Measurements from ENCODE around the gene MEI4. TPM values are rescaled to one million over a fixed set of nuclear protein-coding genes. Genes with fewer than 3 reads are reported as not detected.

Gene MEI4
- total and polyA plus RNA-seq, 2 of the 8 experiments (the other 6 are each of a cell fraction or from before 2014, with no cell fraction given), result 0.05 to 0.24 TPM

GRCh38 chr6:77763124-77763523 is 110.3 kb downstream of the MEI4 start:
- H3K4me2 ChIP-seq (ENCODE audit: insufficient read depth in 1 of 2, low read depth in 2 of 2, low read length in 2 of 2), result no peak overlapping the region
- no peaks in the 10 kb centered on the region for H3K23me2 ChIP-seq (ENCODE audit: low read depth, low read length)
- H4K8ac ChIP-seq (ENCODE audit: extremely low read depth, insufficient read depth, low read length), result no peak overlapping the region
- H2AFZ ChIP-seq (ENCODE audit: low read length), result no peak overlapping the region
- H4K20me1 ChIP-seq (replicated peaks in 1 of 2; ENCODE audit: control insufficient read depth in 1 of 2, insufficient read depth in 2 of 2, low read length in 2 of 2), result no peaks in the 10 kb centered on the region
- no peak overlapping the region for H3K18ac ChIP-seq (ENCODE audit: extremely low read depth, low read length)
- no peaks in the 10 kb centered on the region for H3K27me3 ChIP-seq (replicated peaks in 1 of 4; ENCODE audit: control insufficient read depth in 3 of 4, extremely low read depth in 1 of 4, insufficient read depth in 3 of 4, low read length in 3 of 4)
- H3K4me3 ChIP-seq (ENCODE audit: extremely low read depth in 1 of 4, insufficient read depth in 2 of 4, low read depth in 3 of 4, low read length in 4 of 4), result no peak overlapping the region
- H3K79me1 ChIP-seq (ENCODE audit: low read depth, low read length), result no peaks in the 10 kb centered on the region
- H2BK15ac ChIP-seq (ENCODE audit: low read length), result no peak overlapping the region
- no peak overlapping the region for H2BK120ac ChIP-seq (replicated peaks; ENCODE audit: low read depth, low read length)
- TF ChIP-seq KDM5A (IDR thresholded peaks at IDR 0.05; ENCODE audit: low read length) (no peak), RXRA (IDR thresholded peaks at IDR 0.05; ENCODE audit: insufficient read depth, low read depth, low read length) (no peak), HDAC6 (IDR thresholded peaks at IDR 0.05; ENCODE audit: low read depth, low read length) (no peak), CTCF (IDR thresholded peaks at IDR 0.05; ENCODE audit: control extremely low read depth in 1 of 3, insufficient read depth in 1 of 3, low read depth in 1 of 3, low read length in 3 of 3) (no peak), MAX (IDR thresholded peaks at IDR 0.05) (no peak), GABPA (IDR thresholded peaks at IDR 0.05; ENCODE audit: borderline replicate concordance, insufficient read depth, low read length) (no peak), CBX5 (IDR thresholded peaks at IDR 0.05; ENCODE audit: low read depth, low read length) (no peak), NRF1 (IDR thresholded peaks at IDR 0.05; ENCODE audit: low read depth, low read length) (no peak), SRF (IDR thresholded peaks at IDR 0.05; ENCODE audit: low read depth, low read length) (no peak)
- no peak for DNase-seq (ENCODE audit: low read depth in 1 of 2, low spot score in 2 of 2)
- no peak overlapping the region for H4K5ac ChIP-seq (ENCODE audit: insufficient read length, low read depth, low read length)
- no peaks in the 10 kb centered on the region for H3K4me1 ChIP-seq (replicated peaks in 1 of 4; ENCODE audit: control insufficient read depth in 3 of 4, insufficient read depth in 4 of 4, low read length in 3 of 4)
- H3K56ac ChIP-seq (replicated peaks; ENCODE audit: insufficient read length, low read depth, low read length), result no peak overlapping the region
- H3K4ac ChIP-seq (replicated peaks; ENCODE audit: insufficient read length, low read depth, low read length), result no peak overlapping the region
- no peak overlapping the region for H3K14ac ChIP-seq (ENCODE audit: insufficient read length)
- H2BK5ac ChIP-seq (ENCODE audit: low read depth, low read length), result no peak overlapping the region
- WGBS, 2 experiments (ENCODE audit: extremely low coverage in 1 of 2, insufficient coverage in 1 of 2, insufficient read length in 1 of 2, insufficient replicate concordance in 2 of 2, low coverage in 1 of 2, low lambda C conversion rate in 2 of 2, missing lambda C conversion rate in 1 of 2), result 96% methylated on average over 2 of the region's 2 CpGs; no CpG with 5 or more reads in 1 of the 2 experiments
- H3K79me2 ChIP-seq (ENCODE audit: control insufficient read depth in 1 of 2, insufficient read depth in 2 of 2, low read length in 2 of 2), result no peaks in the 10 kb centered on the region
- H3K9ac ChIP-seq (replicated peaks in 1 of 4; ENCODE audit: extremely low read depth in 1 of 4, low read depth in 3 of 4, low read length in 3 of 4), result no peak overlapping the region
- ChIA-PET CTCF (ENCODE audit: partially characterized antibody) (no interaction called here), POLR2A (ENCODE audit: partially characterized antibody) (no interaction called here)
- no peak overlapping the region for H3K23ac ChIP-seq (ENCODE audit: insufficient read length)
- no peak overlapping the region for H2AK5ac ChIP-seq (ENCODE audit: low read depth, low read length)
- no peaks in the 10 kb centered on the region for H3K36me3 ChIP-seq (ENCODE audit: control insufficient read depth in 2 of 4, insufficient read depth in 4 of 4, low read length in 3 of 4)
- H3K27ac ChIP-seq (ENCODE audit: low read depth, low read length), result no peak overlapping the region
- H2BK20ac ChIP-seq (ENCODE audit: low read length), result no peak overlapping the region
- H2BK12ac ChIP-seq (ENCODE audit: low read depth, low read length), result no peak overlapping the region
- H4K91ac ChIP-seq (replicated peaks; ENCODE audit: insufficient read length, low read length), result no peak overlapping the region
- H3K9me3 ChIP-seq (ENCODE audit: insufficient read depth in 2 of 2, low read depth in 1 of 2, low read length in 1 of 2), result no peaks in the 10 kb centered on the region
- FAIRE-seq, result no peak

All from H1 (cell line).